MM.1S (cell line): ENCODE data around the gene PPA2.

Experiments
- EZH2 ChIP-seq: fragments of 300-600 bp; sonication (generic); optimal IDR thresholded peaks from 2 replicates; pipeline ENCODE3; 2017; ENCODE audit warnings: low read depth, mild to moderate bottlenecking, antibody characterized with exemption, low read length, mixed read lengths
- EZH2phosphoT487 ChIP-seq: fragments of 300-600 bp; sonication (generic); IDR thresholded peaks from 2 replicates; pipeline ENCODE4 v1.6.1; 2018; ENCODE audit warnings: antibody characterized with exemption, low read length
- TF ChIP-seq, protein P1 (sequence below): fragments of 300-600 bp; sonication (generic); IDR thresholded peaks from 2 replicates; pipeline ENCODE4 v1.5.1; 2016; ENCODE audit warnings: antibody characterized with exemption, low read length, mixed read lengths

DNA sequence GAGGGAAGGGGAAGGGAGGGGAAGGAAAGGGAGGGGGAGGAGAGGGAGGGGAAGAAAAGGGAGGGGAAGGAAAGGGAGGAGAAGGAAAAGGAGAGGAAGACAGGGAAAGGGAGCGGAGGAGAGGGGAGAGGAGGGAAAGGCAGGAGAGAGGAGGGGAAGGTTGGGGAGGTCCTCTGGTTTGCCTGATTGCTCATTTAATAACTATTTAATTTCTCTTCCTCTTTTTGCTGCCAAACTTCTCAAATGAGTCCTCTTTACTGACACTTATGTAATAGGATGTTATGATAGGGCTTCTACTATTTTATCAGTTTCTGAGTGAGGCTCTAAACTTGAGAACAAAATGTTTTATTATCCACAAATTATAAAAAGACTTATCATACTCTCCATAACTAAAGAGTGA, 35.4 kb upstream of the PPA2 start:
- TF ChIP-seq, protein P1, sequence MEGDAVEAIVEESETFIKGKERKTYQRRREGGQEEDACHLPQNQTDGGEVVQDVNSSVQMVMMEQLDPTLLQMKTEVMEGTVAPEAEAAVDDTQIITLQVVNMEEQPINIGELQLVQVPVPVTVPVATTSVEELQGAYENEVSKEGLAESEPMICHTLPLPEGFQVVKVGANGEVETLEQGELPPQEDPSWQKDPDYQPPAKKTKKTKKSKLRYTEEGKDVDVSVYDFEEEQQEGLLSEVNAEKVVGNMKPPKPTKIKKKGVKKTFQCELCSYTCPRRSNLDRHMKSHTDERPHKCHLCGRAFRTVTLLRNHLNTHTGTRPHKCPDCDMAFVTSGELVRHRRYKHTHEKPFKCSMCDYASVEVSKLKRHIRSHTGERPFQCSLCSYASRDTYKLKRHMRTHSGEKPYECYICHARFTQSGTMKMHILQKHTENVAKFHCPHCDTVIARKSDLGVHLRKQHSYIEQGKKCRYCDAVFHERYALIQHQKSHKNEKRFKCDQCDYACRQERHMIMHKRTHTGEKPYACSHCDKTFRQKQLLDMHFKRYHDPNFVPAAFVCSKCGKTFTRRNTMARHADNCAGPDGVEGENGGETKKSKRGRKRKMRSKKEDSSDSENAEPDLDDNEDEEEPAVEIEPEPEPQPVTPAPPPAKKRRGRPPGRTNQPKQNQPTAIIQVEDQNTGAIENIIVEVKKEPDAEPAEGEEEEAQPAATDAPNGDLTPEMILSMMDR, result no peak
- no peak for TF ChIP-seq EZH2phosphoT487
- no peak for TF ChIP-seq EZH2
